HUES6 (cell line): ENCODE results near the gene ACAN.
A peak's percentile ranks its signal among the peaks of the same experiment; 100 is the strongest.

Experiments
- H3K27ac ChIP-seq: 2 replicates; pipeline ENCODE4 v1.7.0; 2013; ENCODE audit warnings: low read depth, mild to moderate bottlenecking, low read length, inconsistent platforms
- H3K27me3 ChIP-seq: 2 replicates; pipeline ENCODE4 v1.6.1; 2013; ENCODE audit warnings: low read length; ENCODE audit not compliant: control insufficient read depth, insufficient read depth
- H3K36me3 ChIP-seq: 2 replicates; pipeline ENCODE4 v1.6.1; 2013; ENCODE audit warnings: low read length; ENCODE audit not compliant: control insufficient read depth, insufficient read depth
- H3K4me1 ChIP-seq: 2 replicates; pipeline ENCODE4 v1.6.1; 2013; ENCODE audit warnings: low read length; ENCODE audit not compliant: control insufficient read depth, insufficient read depth
- H3K4me3 ChIP-seq: 2 replicates; pipeline ENCODE4 v1.5.1; 2013; ENCODE audit warnings: low read depth, low read length
- H3K9ac ChIP-seq: one replicate; pipeline ENCODE4 v1.6.1; 2013; ENCODE audit warnings: mild to moderate bottlenecking, low read length
- H3K9me3 ChIP-seq: 2 replicates; pipeline ENCODE4 v1.6.1; 2013; ENCODE audit warnings: low read depth, low read length; ENCODE audit not compliant: control insufficient read depth, insufficient read depth

ACAN gene

DNA sequence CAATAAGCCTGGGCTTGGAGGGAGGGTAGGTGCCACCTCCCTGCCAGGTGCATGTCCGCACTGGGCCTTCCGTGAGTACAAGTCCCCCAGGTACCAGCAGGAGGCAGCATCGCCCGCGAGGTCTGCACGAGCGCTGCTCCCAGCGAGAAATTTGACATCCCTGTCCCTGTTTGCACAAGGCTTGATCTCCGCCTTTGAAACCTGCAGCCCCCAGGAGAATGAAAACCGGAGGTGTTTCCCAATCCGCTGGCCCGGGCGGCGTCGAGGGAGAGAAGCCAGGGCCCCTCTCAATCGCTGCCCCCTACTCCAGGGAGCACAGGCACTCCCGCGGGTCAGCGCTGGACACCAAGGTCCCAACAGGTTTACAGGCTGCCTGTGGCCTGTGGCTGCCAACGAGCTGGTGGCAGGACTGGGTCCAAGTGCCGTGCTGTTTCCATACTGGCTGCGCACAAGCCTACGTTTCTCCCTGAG is 91.1 kb downstream of the ACAN start:
- peaks cover 7% of the 10 kb centered on the region for H3K36me3 ChIP-seq
- H3K4me1 ChIP-seq = peaks cover 30% of the 10 kb centered on the region
- H3K4me3 ChIP-seq = peak overlapping the region; percentile 60
- H3K9me3 ChIP-seq = no peaks in the 10 kb centered on the region
- H3K9ac ChIP-seq = no peak overlapping the region
- peaks cover 22% of the 10 kb centered on the region for H3K27me3 ChIP-seq
- no peak overlapping the region for H3K27ac ChIP-seq

DNA sequence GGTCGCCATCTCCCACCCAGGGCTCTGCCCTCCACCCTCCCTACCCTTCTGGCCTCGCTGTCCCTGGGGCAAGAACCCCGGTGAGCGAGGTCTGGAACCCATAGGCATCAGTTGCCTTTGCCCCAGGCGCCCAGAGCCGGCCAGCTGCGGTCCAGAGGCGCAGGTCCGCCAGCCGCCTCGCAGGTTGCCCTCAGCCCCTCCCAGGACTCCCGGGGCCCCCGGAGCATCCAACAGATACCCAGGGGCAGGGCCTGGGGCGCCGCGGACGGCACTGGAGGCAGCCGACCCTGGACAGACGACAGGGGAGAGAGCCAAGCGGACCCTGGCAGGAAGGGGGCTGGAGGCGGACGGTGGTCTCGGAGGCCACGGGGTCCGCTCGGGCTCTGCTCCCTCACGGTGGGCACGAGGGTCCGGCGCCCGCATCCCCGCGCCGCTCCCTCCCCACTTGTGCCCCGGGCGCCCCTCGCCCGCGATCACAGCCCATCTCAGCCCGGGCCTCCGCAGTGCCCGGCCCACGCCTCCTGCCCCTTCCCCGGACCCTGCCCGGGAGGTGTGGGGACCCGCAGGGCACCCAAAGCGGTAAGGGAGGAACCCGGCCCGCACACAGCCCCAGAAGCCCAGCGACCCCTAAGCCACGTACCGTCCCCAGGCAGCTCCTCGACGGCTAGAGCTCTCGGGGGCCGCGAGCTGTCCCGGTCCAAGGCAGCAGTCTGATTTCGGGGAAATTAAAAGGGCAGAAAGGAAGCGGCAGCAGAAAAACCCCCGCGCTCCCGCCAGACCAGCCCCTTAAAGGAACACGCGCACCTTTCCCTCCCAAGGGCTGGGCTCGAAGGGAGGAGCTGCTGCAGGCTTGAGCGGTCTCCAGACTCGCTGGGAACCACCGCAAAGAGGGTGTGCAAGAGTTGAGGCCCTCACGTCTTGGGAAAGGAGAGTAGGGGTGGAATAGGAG is 91.9 kb downstream of the ACAN start, which contains the start of gene HAPLN3:
HAPLN3 (minus strand) TSS at position 726 of the 949 bp plus-strand sequence. CDS start 8,246 bp downstream, outside the sequence.
- Histone ChIP-seq H3K27me3 (peaks cover 22% of the 10 kb centered on the region), H3K27ac (no peak within 1 kb of the TSS), H3K36me3 (peaks cover 12% of the 10 kb centered on the region), H3K4me3 (peak within 1 kb of the TSS; percentile 60), H3K9me3 (no peaks in the 10 kb centered on the region), H3K9ac (no peak within 1 kb of the TSS), H3K4me1 (peaks cover 30% of the 10 kb centered on the region)

DNA sequence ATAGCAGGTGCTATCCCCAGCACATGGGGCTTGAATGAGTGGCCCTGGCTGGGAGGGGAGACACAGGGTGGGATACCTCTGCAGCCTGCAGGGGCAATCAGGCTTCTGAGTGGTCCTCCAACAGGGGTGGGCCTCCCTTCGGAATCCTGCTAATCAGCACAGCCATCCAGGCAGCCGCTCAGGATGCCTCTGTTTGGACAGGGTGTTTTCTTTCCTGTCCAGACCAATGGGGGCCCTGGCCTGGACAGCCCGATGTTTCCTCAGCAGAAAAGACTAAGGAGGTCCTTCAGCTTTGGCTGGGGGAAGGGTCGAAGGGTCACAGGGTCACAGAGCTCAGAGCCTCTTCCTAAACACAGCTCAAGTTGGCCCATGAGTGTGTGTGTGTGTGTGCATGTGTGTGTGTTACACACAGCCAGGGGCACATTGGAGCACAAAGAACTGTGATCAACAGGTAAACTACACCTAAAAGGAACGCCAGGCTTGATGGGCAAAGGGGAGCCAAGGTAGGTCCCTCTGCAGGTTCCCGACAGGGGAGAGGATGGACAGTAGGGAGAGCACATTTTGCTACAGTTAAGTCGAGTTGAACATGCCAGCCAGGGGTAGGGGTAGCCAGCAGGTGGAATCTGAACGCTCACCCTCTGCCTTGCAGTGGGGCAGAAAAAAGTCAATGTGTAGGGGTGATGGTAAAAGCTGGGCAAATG is 93.2 kb downstream of the ACAN start:
- no peaks in the 10 kb centered on the region for H3K9me3 ChIP-seq
- peaks cover 30% of the 10 kb centered on the region for H3K4me1 ChIP-seq
- H3K27ac ChIP-seq = no peak overlapping the region
- peaks cover 22% of the 10 kb centered on the region for H3K27me3 ChIP-seq
- H3K9ac ChIP-seq = no peak overlapping the region
- no peak overlapping the region for H3K4me3 ChIP-seq
- peaks cover 26% of the 10 kb centered on the region for H3K36me3 ChIP-seq

- H3K9ac ChIP-seq = peak overlapping the region; percentile 20
- H3K4me1 ChIP-seq = peaks cover 30% of the 10 kb centered on the region
- H3K36me3 ChIP-seq = peaks cover 32% of the 10 kb centered on the region
- H3K4me3 ChIP-seq = no peak overlapping the region
- no peak overlapping the region for H3K27ac ChIP-seq
- H3K9me3 ChIP-seq = no peaks in the 10 kb centered on the region
- H3K27me3 ChIP-seq = peaks cover 22% of the 10 kb centered on the region
Observed at GRCh38 chr15:88897142-88897455, 93.9 kb downstream of the ACAN start.

DNA sequence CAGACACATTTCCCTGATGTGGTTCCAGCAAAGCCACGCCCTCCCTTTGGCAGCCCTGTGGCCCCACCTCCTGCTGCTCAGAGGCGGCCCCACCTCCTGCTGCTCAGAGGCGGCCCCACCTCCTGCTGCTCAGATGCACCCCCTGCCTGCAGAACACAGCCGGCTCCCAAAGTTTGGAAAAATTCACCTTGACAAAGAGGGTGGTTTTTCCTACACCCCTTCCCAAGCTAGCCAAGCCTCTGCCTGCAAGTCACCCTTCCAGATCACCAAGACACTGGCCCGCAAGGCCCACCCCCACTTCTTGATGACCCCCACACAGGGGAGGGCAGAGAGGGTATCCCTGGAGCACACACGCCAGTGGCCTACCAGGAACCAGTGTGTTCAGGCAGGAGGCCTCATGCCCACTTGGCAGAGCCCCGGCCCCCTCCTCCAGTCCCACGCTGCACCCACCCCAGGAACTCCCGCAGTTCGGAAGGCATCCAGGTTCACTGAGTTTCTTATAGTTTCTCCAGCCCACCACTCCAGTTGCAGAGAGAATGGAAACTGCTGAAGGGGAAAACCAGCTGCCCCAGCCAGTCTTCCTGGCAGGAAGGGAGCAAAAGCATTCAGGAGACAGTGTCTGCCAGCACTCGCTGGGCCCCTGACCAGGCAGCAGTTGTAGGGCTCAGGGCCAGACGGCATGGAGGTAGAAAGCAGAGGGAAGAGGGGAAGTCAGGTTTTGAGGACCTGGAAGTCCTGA is 94.4 kb downstream of the ACAN start:
- Histone ChIP-seq H3K27ac (no peak overlapping the region), H3K9me3 (no peaks in the 10 kb centered on the region), H3K4me3 (no peak overlapping the region; the same call in 1 of the 2 replicates), H3K4me1 (peaks cover 30% of the 10 kb centered on the region), H3K36me3 (peaks cover 36% of the 10 kb centered on the region), H3K27me3 (peaks cover 22% of the 10 kb centered on the region), H3K9ac (peak overlapping the region; percentile 20)

DNA sequence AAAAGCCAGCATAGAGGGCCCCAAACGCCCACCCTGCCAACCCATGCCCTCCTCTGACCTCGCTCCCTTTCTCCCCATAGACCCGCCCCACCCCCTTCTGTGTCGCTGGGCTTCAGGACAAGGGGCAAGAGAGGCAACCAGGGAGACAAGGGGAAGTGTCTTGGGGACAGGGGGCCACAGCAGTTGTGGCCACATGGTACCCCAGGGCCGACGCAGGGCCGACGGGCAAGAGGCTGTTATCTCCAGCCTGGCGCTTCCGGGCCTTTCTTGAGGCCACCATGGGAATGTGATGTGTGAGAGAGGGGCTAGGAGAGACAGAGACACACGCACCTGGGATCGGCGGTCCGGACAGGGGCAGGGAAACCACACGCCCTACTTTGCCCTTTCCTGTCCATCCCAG is 95.5 kb downstream of the ACAN start:
- no peak overlapping the region for H3K27ac ChIP-seq

GRCh38 chr15:88899251-88899650 is 96.0 kb downstream of the ACAN start:
- Histone ChIP-seq H3K9me3 (no peaks in the 10 kb centered on the region), H3K27ac (no peak overlapping the region), H3K27me3 (peaks cover 18% of the 10 kb centered on the region), H3K36me3 (peaks cover 49% of the 10 kb centered on the region), H3K4me1 (peaks cover 30% of the 10 kb centered on the region), H3K4me3 (no peak overlapping the region), H3K9ac (no peak overlapping the region)

More for the DNA sequence above, 95.5 kb downstream of the ACAN start:
- peaks cover 30% of the 10 kb centered on the region for H3K4me1 ChIP-seq
- peaks cover 44% of the 10 kb centered on the region for H3K36me3 ChIP-seq
- no peak overlapping the region for H3K9ac ChIP-seq
- no peak overlapping the region for H3K4me3 ChIP-seq
- peaks cover 22% of the 10 kb centered on the region for H3K27me3 ChIP-seq
- no peaks in the 10 kb centered on the region for H3K9me3 ChIP-seq

DNA sequence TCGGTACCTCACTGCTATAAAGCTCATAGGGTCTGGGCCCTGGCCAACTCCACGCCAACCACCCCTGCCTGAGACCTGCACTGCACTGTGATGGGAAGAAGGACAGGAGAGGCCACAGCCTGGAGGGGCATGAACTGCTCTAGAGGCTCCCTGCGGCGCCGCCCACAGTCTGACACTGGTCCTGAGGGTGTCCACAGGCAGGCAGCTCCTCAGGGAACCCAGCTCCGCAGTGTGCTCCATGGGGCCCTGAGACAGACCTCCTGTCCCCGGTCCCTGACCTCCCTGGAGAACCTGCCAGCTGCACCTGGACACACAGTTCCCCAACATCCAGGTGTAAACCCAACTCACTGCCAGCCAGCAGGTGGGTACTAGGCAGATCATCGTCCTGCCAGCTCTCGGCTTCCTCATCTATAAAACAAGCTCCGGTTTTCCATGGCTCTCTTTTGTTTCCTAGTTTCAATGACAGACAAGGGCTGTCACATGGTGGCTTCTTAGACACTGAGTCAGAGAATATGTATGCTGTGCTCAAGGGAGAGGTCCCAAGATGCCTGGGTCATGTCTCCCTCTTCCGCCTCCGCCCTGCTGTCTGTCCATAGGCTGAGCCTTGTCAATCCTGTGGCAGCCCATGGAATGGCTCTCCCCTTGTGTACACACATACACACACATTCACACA is 97.2 kb downstream of the ACAN start:
- Histone ChIP-seq H3K36me3 (peaks cover 56% of the 10 kb centered on the region), H3K4me1 (peaks cover 40% of the 10 kb centered on the region), H3K9me3 (no peaks in the 10 kb centered on the region), H3K4me3 (no peak overlapping the region), H3K27ac (no peak overlapping the region), H3K27me3 (peaks cover 7% of the 10 kb centered on the region), H3K9ac (no peak overlapping the region)

DNA sequence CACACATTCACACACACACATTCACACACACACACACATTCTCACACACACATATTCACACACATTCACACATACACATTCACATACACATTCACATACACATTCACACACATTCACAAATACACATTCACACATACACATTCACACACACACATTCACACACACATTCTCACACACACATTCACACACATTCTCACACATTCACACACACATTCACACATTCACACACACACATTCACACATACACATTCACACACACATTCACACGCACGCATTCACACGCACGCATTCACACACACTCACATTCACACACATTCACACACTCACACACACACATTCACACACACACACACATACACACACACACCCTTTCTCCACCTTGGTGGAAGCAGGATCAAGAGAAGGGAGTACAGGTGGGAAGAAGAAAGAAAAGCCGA is 97.8 kb downstream of the ACAN start:
- Histone ChIP-seq H3K4me3 (no peak overlapping the region), H3K27ac (no peak overlapping the region), H3K4me1 (peaks cover 36% of the 10 kb centered on the region), H3K9me3 (no peaks in the 10 kb centered on the region), H3K9ac (no peak overlapping the region), H3K36me3 (peaks cover 62% of the 10 kb centered on the region), H3K27me3 (0 out of 2 replicates have a peak, but pooled peaks cover 3% of the 10 kb centered on the region)

DNA sequence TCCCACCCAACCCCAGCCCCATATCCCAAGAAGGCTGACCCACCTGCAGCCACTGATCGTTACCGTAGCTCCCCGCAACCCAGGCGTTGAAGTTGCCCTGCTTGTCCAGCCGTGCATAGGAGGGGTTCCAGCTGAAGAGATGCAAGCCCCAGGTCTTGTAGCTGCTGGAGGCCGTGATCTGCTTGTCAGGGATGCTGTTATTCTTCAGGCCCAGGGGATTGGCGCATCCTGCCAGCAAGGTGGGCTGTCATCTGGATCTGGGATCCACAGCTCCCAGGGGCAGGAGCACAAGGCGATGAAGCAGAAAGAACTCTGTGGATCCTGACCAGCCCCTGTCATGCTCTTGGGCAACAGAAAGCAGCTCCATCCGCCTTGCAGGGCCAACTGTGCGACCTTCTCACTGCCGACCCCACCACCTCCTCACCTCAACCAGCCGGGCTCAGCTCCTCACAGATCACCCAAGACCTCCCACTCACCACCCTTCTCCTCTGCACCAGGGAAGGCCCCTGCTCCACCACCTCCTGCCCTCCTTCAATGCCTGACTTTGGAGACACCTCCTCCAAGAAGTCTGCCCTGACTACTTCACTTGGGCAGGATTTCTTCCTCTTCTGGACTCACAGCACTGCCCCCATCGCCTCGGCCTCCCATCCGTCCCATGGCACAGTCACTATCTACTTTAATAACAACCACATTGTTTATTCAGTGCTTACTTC is 98.4 kb downstream of the ACAN start:
- H3K27ac ChIP-seq = no peak overlapping the region
- H3K4me1 ChIP-seq = peaks cover 30% of the 10 kb centered on the region
- peaks cover 68% of the 10 kb centered on the region for H3K36me3 ChIP-seq

More for the DNA sequence above, 98.4 kb downstream of the ACAN start:
- H3K9ac ChIP-seq = no peak overlapping the region
- H3K4me3 ChIP-seq = no peak overlapping the region
- no peaks in the 10 kb centered on the region for H3K9me3 ChIP-seq
- H3K27me3 ChIP-seq = 0 out of 2 replicates have a peak, but pooled peaks cover 1% of the 10 kb centered on the region
